HepG2 (cell line): ENCODE data around the gene MTNR1A. TPM values are rescaled to one million over a fixed set of nuclear protein-coding genes. Genes with fewer than 3 reads are reported as not detected.

Experiments used
- ATAC-seq: fragments of 200-7000 bp; cut with Tn5 transposase; 3 replicates; pipeline ENCODE4 v1.9.1; 2020; ENCODE audit warnings: mild to moderate bottlenecking, moderate library complexity
- BruUV-seq: library from RNA; stranded (reverse); fragments of 400-500 nt; replicated peaks from 2 replicates; lab custom pipeline; 2021; lab: Mats Ljungman, UMichigan
- CTCF ChIA-PET: fragments of 300-600 bp; formaldehyde crosslinking; extraction: SDS; loops from one replicate; lab custom pipeline; 2021; ENCODE audit warnings: low total read pairs, inconsistent platforms, low intra/inter-chr PET ratio; lab: Yijun Ruan, JAX
- POLR2A ChIA-PET: fragments of 350-600 bp; sonication (Branson Sonifier 250); formaldehyde crosslinking; loops from one replicate; lab custom pipeline; 2020; ENCODE audit warnings: antibody characterized with exemption, inconsistent platforms; lab: Yijun Ruan, JAX
- DNase-seq: peaks from one replicate; pipeline ENCODE4 v3.0.0-alpha.2; 2015; ENCODE audit warnings: low spot score
- FAIRE-seq: peaks from 3 replicates; lab custom pipeline; 2011; peaks lifted over from hg19 to GRCh38; lab: Jason Lieb, UNC
- H2AFZ ChIP-seq: one replicate; pipeline ENCODE4 v1.6.1; 2011; ENCODE audit warnings: low read length, inconsistent platforms
- H3K27ac ChIP-seq: fragments of 300-600 bp; 3 replicates; pipeline ENCODE4 v1.8.0; 2011; ENCODE audit warnings: mixed run types, mild to moderate bottlenecking, mixed read lengths, low read length, inconsistent platforms; ENCODE audit not compliant: insufficient read depth; ENCODE audit errors: extremely low read length
- H3K27me3 ChIP-seq, 2 experiments: fragments of 200-600 bp in 1 of 2; 2 replicates in 1 of 2; 3 replicates in 1 of 2; pipeline versions ENCODE4 v1.6.0 to v1.8.0; 2011; ENCODE audit warnings: low read length in 2 of 2, mild to moderate bottlenecking in 2 of 2, moderate library complexity in 2 of 2, inconsistent platforms in 1 of 2; ENCODE audit not compliant: insufficient read depth in 2 of 2, control insufficient read depth in 1 of 2
- H3K36me3 ChIP-seq, 2 experiments: fragments of 200-600 bp in 1 of 2; replicated peaks in 1 of 2; 2 replicates in 1 of 2; 3 replicates in 1 of 2; pipeline versions ENCODE4 v1.5.1 to v1.8.0; 2011; ENCODE audit warnings: low read length in 2 of 2, inconsistent platforms in 1 of 2; ENCODE audit not compliant: insufficient read depth in 2 of 2, control insufficient read depth in 1 of 2
- H3K4me1 ChIP-seq: 2 replicates; pipeline ENCODE4 v1.5.1; 2012; ENCODE audit warnings: low read length, inconsistent platforms; ENCODE audit not compliant: insufficient read depth
- H3K4me2 ChIP-seq: 2 replicates; pipeline ENCODE4 v1.6.0; 2011; ENCODE audit warnings: low read depth, low read length, inconsistent platforms
- H3K4me3 ChIP-seq, 3 experiments: fragments of 200-600 bp in 1 of 3; sonication (generic), shearing (Covaris generic) in 1 of 3; replicated peaks in 1 of 3; 2 replicates each; pipeline ENCODE4 v1.5.1; 2011 to 2016; ENCODE audit warnings: low read length in 3 of 3, inconsistent platforms in 2 of 3, low read depth in 2 of 3, mild to moderate bottlenecking in 2 of 3, control low read depth in 1 of 3, mixed read lengths in 1 of 3; ENCODE audit not compliant: insufficient read depth in 1 of 3
- H3K79me2 ChIP-seq: one replicate; pipeline ENCODE4 v1.6.1; 2011; ENCODE audit warnings: low read length, inconsistent platforms; ENCODE audit not compliant: insufficient read depth
- H3K9ac ChIP-seq: 2 replicates; pipeline ENCODE4 v1.6.0; 2011; ENCODE audit warnings: mild to moderate bottlenecking, low read depth, low read length, inconsistent platforms; ENCODE audit not compliant: insufficient read depth
- H3K9me3 ChIP-seq: 2 replicates; pipeline ENCODE4 v1.5.1; 2012; ENCODE audit warnings: mild to moderate bottlenecking, low read length
- H4K20me1 ChIP-seq: 2 replicates; pipeline ENCODE4 v1.6.0; 2011; ENCODE audit warnings: inconsistent platforms, mild to moderate bottlenecking, low read length, moderate library complexity; ENCODE audit not compliant: insufficient read depth
- ESRRA ChIP-seq: sonication (generic); formaldehyde crosslinking; IDR thresholded peaks from 2 replicates; pipeline ENCODE4 v1.5.1; 2020; ENCODE audit warnings: mild to moderate bottlenecking, low read depth, missing genetic modification reagents
- IKZF4 ChIP-seq: sonication (generic); formaldehyde crosslinking; IDR thresholded peaks from 2 replicates; pipeline ENCODE4 v1.5.1; 2020; ENCODE audit warnings: borderline replicate concordance, mild to moderate bottlenecking, low read depth, missing genetic modification reagents; ENCODE audit errors: not compliant biosample characterization
- IRF1 ChIP-seq: sonication (generic); formaldehyde crosslinking; IDR thresholded peaks from 2 replicates; pipeline ENCODE4 v1.4.0; 2020; ENCODE audit warnings: low read depth, mild to moderate bottlenecking, missing genetic modification reagents
- JDP2 ChIP-seq: sonication (generic); formaldehyde crosslinking; IDR thresholded peaks from 2 replicates; pipeline ENCODE4 v1.8.1; 2022; ENCODE audit warnings: missing genetic modification reagents, borderline replicate concordance
- NCOA5 ChIP-seq: sonication (generic); formaldehyde crosslinking; IDR thresholded peaks from 2 replicates; pipeline ENCODE4 v1.4.0; 2020; ENCODE audit warnings: missing genetic modification reagents
- PHF20 ChIP-seq: sonication (generic); formaldehyde crosslinking; IDR thresholded peaks from 2 replicates; pipeline ENCODE4 v1.5.0; 2020; ENCODE audit warnings: mild to moderate bottlenecking, missing genetic modification reagents
- RNF2 ChIP-seq: fragments of 450-650 bp; conservative IDR thresholded peaks from 2 replicates; pipeline ENCODE4 v1.6.1; 2016; ENCODE audit warnings: low read depth
- SAP130 ChIP-seq: IDR thresholded peaks from 2 replicates; pipeline ENCODE4 v1.6.1; 2016; ENCODE audit warnings: low read depth
- XBP1 ChIP-seq: sonication (generic); formaldehyde crosslinking; IDR thresholded peaks from 2 replicates; pipeline ENCODE4 v1.5.0; 2020; ENCODE audit warnings: missing genetic modification reagents
- ZBTB21 ChIP-seq: sonication (generic); formaldehyde crosslinking; IDR thresholded peaks from 2 replicates; pipeline ENCODE4 v1.4.0; 2020; ENCODE audit warnings: missing genetic modification reagents
- ZBTB7A ChIP-seq: sonication (generic); formaldehyde crosslinking; IDR thresholded peaks from 2 replicates; pipeline ENCODE4 v1.8.0; 2022; ENCODE audit warnings: mild to moderate bottlenecking, missing genetic modification reagents
- ZNF678 ChIP-seq: sonication (generic); formaldehyde crosslinking; IDR thresholded peaks from 2 replicates; pipeline ENCODE4 v1.4.0; 2020; ENCODE audit warnings: mild to moderate bottlenecking, missing genetic modification reagents
- ZNF747 ChIP-seq: sonication (generic); formaldehyde crosslinking; IDR thresholded peaks from 2 replicates; pipeline ENCODE4 v1.8.1; 2023; ENCODE audit warnings: missing genetic modification reagents, mild to moderate bottlenecking, borderline replicate concordance
- WGBS: methylation state at CpG from one replicate; pipeline ENCODE4 v1.1.6; 2017; ENCODE audit warnings: low lambda C conversion rate; 5-methylcytosine and 5-hydroxymethylcytosine counted together
- in situ Hi-C: cut with HindIII; loops from 2 replicates; pipeline ENCODE4 v1.10.0; 2017; ENCODE audit warnings: low pct_unique_long_range_greater_than_20kb; ENCODE audit not compliant: extremely low pct_ligation_motif_present
- intact Hi-C: fragments of 100-400 bp; cut with micrococcal nuclease; formaldehyde crosslinking; loops from one replicate; pipeline ENCODE4 v1.10.0; 2022; ENCODE audit not compliant: unreplicated experiment
- polyA plus RNA-seq, 8 experiments: library from polyadenylated mRNA; depleted of rRNA in 3 of 8; stranded (reverse) in 7 of 8; unstranded in 1 of 8; fragments of >200 nt; fragmentation: Illumina TruSeq in 4 of 8; extraction: Trizol in 4 of 8; gene quantifications; 2 replicates each; pipeline versions ENCODE4 v1.2.1 to v1.2.3, GENCODE V29; 2011 to 2016; ENCODE audit warnings: low read depth in 4 of 8, missing spikeins in 1 of 8, mixed read lengths in 1 of 8; ENCODE audit not compliant: insufficient read depth in 1 of 8
- total RNA-seq, 5 experiments: library from RNA; depleted of rRNA; stranded (reverse); fragments of >200 nt; fragmentation: Illumina TruSeq; extraction: Trizol; gene quantifications; 2 replicates each; pipeline ENCODE4 v1.2.3, GENCODE V29; 2016; ENCODE audit warnings: low read depth in 1 of 5
- TF ChIP-seq, protein P1 (sequence below): sonication (generic); formaldehyde crosslinking; IDR thresholded peaks from 2 replicates; pipeline ENCODE4 v1.8.0; 2022; ENCODE audit warnings: mild to moderate bottlenecking, missing genetic modification reagents, moderate library complexity
- TF ChIP-seq, protein P2 (sequence below): sonication (generic); formaldehyde crosslinking; IDR thresholded peaks from 2 replicates; pipeline ENCODE4 v1.4.0; 2020; ENCODE audit warnings: missing genetic modification reagents, borderline replicate concordance

Gene MTNR1A
- total and polyA plus RNA-seq, 2 of the 13 experiments (the other 11 are each of a cell fraction or from before 2014, with no cell fraction given): not detected

DNA sequence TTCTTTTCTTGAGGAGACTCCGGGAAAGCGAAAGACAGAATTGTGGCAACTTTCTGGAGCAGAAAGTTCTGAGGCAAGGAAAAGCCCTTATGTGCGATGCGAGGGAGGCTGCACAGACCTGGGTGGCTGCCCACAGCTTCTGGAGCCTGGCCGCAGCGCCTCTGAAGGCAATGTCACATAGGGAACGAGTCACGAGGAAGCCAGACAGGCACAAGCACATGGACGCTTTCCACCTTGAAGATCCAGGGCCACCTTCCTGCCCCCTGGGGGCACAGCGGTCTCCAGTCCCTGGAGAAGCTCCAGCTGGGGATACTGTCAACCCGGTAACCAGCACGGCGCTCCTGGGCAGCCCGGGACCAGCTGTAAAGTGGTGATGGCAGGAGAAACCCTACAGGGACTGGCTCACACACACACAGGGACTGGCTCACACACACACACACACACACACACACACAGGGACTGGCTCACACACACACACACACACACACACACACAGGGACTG is 69.8 kb downstream of the MTNR1A start:
- H2AFZ ChIP-seq: no peak overlapping the region
- no peak overlapping the region for H3K4me3 ChIP-seq
- H3K9ac ChIP-seq: no peak overlapping the region
- 74% methylated on average over 7 of the region's 14 CpGs for WGBS
- intact Hi-C loops: no loop called here
- no TSS peak for BruUV-seq
- no peaks in the 10 kb centered on the region for H3K9me3 ChIP-seq
- no peak overlapping the region for H3K27ac ChIP-seq
- FAIRE-seq: no peak
- no peak overlapping the region for H3K4me2 ChIP-seq
- TF ChIP-seq JDP2 (CRISPR knock-in tag) (no peak), SAP130 (no peak), ZBTB21 (no peak), XBP1 (CRISPR knock-in tag) (no peak), IKZF4 (CRISPR knock-in tag) (no peak), ZBTB7A (no peak), ZNF747 (no peak), PHF20 (no peak), ESRRA (CRISPR knock-in tag) (no peak), RNF2 (no peak), IRF1 (CRISPR knock-in tag) (no peak), NCOA5 (CRISPR knock-in tag) (no peak), ZNF678 (no peak)
- TF ChIP-seq, protein P1, sequence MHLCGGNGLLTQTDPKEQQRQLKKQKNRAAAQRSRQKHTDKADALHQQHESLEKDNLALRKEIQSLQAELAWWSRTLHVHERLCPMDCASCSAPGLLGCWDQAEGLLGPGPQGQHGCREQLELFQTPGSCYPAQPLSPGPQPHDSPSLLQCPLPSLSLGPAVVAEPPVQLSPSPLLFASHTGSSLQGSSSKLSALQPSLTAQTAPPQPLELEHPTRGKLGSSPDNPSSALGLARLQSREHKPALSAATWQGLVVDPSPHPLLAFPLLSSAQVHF (CRISPR knock-in tag): no peak
- TF ChIP-seq, protein P2, sequence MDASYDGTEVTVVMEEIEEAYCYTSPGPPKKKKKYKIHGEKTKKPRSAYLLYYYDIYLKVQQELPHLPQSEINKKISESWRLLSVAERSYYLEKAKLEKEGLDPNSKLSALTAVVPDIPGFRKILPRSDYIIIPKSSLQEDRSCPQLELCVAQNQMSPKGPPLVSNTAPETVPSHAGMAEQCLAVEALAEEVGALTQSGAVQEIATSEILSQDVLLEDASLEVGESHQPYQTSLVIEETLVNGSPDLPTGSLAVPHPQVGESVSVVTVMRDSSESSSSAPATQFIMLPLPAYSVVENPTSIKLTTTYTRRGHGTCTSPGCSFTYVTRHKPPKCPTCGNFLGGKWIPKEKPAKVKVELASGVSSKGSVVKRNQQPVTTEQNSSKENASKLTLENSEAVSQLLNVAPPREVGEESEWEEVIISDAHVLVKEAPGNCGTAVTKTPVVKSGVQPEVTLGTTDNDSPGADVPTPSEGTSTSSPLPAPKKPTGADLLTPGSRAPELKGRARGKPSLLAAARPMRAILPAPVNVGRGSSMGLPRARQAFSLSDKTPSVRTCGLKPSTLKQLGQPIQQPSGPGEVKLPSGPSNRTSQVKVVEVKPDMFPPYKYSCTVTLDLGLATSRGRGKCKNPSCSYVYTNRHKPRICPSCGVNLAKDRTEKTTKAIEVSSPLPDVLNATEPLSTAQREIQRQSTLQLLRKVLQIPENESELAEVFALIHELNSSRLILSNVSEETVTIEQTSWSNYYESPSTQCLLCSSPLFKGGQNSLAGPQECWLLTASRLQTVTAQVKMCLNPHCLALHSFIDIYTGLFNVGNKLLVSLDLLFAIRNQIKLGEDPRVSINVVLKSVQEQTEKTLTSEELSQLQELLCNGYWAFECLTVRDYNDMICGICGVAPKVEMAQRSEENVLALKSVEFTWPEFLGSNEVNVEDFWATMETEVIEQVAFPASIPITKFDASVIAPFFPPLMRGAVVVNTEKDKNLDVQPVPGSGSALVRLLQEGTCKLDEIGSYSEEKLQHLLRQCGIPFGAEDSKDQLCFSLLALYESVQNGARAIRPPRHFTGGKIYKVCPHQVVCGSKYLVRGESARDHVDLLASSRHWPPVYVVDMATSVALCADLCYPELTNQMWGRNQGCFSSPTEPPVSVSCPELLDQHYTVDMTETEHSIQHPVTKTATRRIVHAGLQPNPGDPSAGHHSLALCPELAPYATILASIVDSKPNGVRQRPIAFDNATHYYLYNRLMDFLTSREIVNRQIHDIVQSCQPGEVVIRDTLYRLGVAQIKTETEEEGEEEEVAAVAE (CRISPR knock-in tag): no peak
- TF ChIP-seq, all 625 proteins: peak for 0
- Histone ChIP-seq H4K20me1 (no peaks in the 10 kb centered on the region), H3K4me1 (no peaks in the 10 kb centered on the region), H3K36me3 (no peaks in the 10 kb centered on the region), H3K79me2 (no peaks in the 10 kb centered on the region), H3K27me3 (peaks cover 1 to 16% of the 10 kb centered on the region in 2 experiments; a peak in 4 of 5 replicates)
- DNase-seq (no peak), ATAC-seq (no peak)
- CTCF ChIA-PET: no interaction called here
- POLR2A ChIA-PET: no interaction called here
- in situ Hi-C loops: no loop called here
